H9 (cell line): ENCODE data around the gene METRNL. TPM values are rescaled to one million over a fixed set of nuclear protein-coding genes. Genes with fewer than 3 reads are reported as not detected.
A peak's percentile ranks its signal among the peaks of the same experiment; 100 is the strongest.

ENCODE experiments used
- DNase-seq: peaks from one replicate; pipeline ENCODE4 v3.0.0-alpha.2; 2017
- H2AFZ ChIP-seq: one replicate; pipeline ENCODE4 v1.6.1; 2013; ENCODE audit warnings: mild to moderate bottlenecking, low read length, control low read depth, moderate library complexity
- H2AK5ac ChIP-seq: 2 replicates; pipeline ENCODE4 v1.6.1; 2013; ENCODE audit warnings: low read length, control low read depth, mixed read lengths; ENCODE audit not compliant: insufficient read length
- H2BK120ac ChIP-seq: one replicate; pipeline ENCODE4 v1.6.1; 2013; ENCODE audit warnings: low read depth, mild to moderate bottlenecking, low read length, control low read depth, inconsistent platforms; ENCODE audit not compliant: poor library complexity, severe bottlenecking
- H2BK12ac ChIP-seq: 2 replicates; pipeline ENCODE4 v1.6.1; 2013; ENCODE audit warnings: low read length, control low read depth, mixed read lengths, low read depth; ENCODE audit not compliant: insufficient read length
- H2BK15ac ChIP-seq: 2 replicates; pipeline ENCODE4 v1.6.1; 2013; ENCODE audit warnings: low read depth, low read length, control low read depth
- H2BK20ac ChIP-seq: one replicate; pipeline ENCODE4 v1.6.1; 2013; ENCODE audit warnings: low read depth, mild to moderate bottlenecking, low read length, control low read depth, inconsistent platforms; ENCODE audit not compliant: poor library complexity, severe bottlenecking
- H2BK5ac ChIP-seq: 2 replicates; pipeline ENCODE4 v1.6.1; 2013; ENCODE audit warnings: low read length, control low read depth, mixed read lengths; ENCODE audit not compliant: insufficient read length
- H3K14ac ChIP-seq: 2 replicates; pipeline ENCODE4 v1.6.1; 2013; ENCODE audit warnings: low read length, control low read depth; ENCODE audit not compliant: insufficient read depth
- H3K18ac ChIP-seq: 2 replicates; pipeline ENCODE4 v1.6.1; 2013; ENCODE audit warnings: low read depth, mild to moderate bottlenecking, mixed read lengths, low read length, control low read depth; ENCODE audit not compliant: insufficient read length
- H3K23ac ChIP-seq: 2 replicates; pipeline ENCODE4 v1.6.1; 2013; ENCODE audit warnings: low read length, control low read depth, mixed read lengths, low read depth; ENCODE audit not compliant: insufficient read length
- H3K23me2 ChIP-seq: 2 replicates; pipeline ENCODE4 v1.6.1; 2013; ENCODE audit warnings: low read depth, mild to moderate bottlenecking, mixed read lengths, low read length, control low read depth; ENCODE audit not compliant: insufficient read length, poor library complexity, severe bottlenecking
- H3K27ac ChIP-seq: 2 replicates; pipeline ENCODE4 v1.5.1; 2013; ENCODE audit warnings: low read length, control low read depth, mixed read lengths, low read depth; ENCODE audit not compliant: insufficient read length
- H3K27me3 ChIP-seq: 2 replicates; pipeline ENCODE4 v1.6.1; 2013; ENCODE audit warnings: low read length, control low read depth, inconsistent platforms; ENCODE audit not compliant: insufficient read depth
- H3K4ac ChIP-seq: 2 replicates; pipeline ENCODE4 v1.6.1; 2013; ENCODE audit warnings: low read depth, mild to moderate bottlenecking, control low read depth, inconsistent platforms, low read length, moderate library complexity
- H3K4me1 ChIP-seq: 2 replicates; pipeline ENCODE4 v1.6.1; 2013; ENCODE audit warnings: low read length, control low read depth, inconsistent platforms; ENCODE audit not compliant: insufficient read depth
- H3K4me2 ChIP-seq: 2 replicates; pipeline ENCODE4 v1.6.1; 2013; ENCODE audit warnings: low read length, control low read depth, mixed read lengths; ENCODE audit not compliant: insufficient read length, insufficient read depth
- H3K56ac ChIP-seq: 2 replicates; pipeline ENCODE4 v1.6.1; 2013; ENCODE audit warnings: low read depth, mild to moderate bottlenecking, mixed read lengths, low read length, control low read depth; ENCODE audit not compliant: insufficient read length
- H3K79me1 ChIP-seq: 2 replicates; pipeline ENCODE4 v1.6.1; 2013; ENCODE audit warnings: low read depth, mild to moderate bottlenecking, moderate library complexity, low read length, control low read depth, inconsistent platforms; ENCODE audit not compliant: insufficient read depth, poor library complexity, severe bottlenecking
- H3K79me2 ChIP-seq: 2 replicates; pipeline ENCODE4 v1.6.1; 2013; ENCODE audit warnings: low read length, control low read depth, inconsistent platforms; ENCODE audit not compliant: insufficient read depth
- H3K9ac ChIP-seq: 2 replicates; pipeline ENCODE4 v1.6.1; 2013; ENCODE audit warnings: low read length, control low read depth, mixed read lengths; ENCODE audit not compliant: insufficient read length; ENCODE audit errors: extremely low read depth
- H3K9me3 ChIP-seq: one replicate; pipeline ENCODE4 v1.6.1; 2013; ENCODE audit warnings: low read depth, low read length, inconsistent platforms; ENCODE audit not compliant: control insufficient read depth
- H3T11ph ChIP-seq: one replicate; pipeline ENCODE4 v1.6.1; 2013; ENCODE audit warnings: mild to moderate bottlenecking, low read length, control low read depth, inconsistent platforms
- H4K20me1 ChIP-seq: one replicate; pipeline ENCODE4 v1.6.1; 2013; ENCODE audit not compliant: control insufficient read depth, insufficient read length, insufficient read depth
- H4K5ac ChIP-seq: 2 replicates; pipeline ENCODE4 v1.6.1; 2013; ENCODE audit warnings: low read depth, mild to moderate bottlenecking, mixed read lengths, low read length, control low read depth; ENCODE audit not compliant: insufficient read length
- H4K8ac ChIP-seq: replicated peaks from 2 replicates; pipeline ENCODE4 v1.6.1; 2013; ENCODE audit warnings: low read length, control low read depth, mixed read lengths, low read depth; ENCODE audit not compliant: insufficient read length
- H4K91ac ChIP-seq: 2 replicates; pipeline ENCODE4 v1.6.1; 2013; ENCODE audit warnings: low read depth, mild to moderate bottlenecking, moderate library complexity, mixed read lengths, low read length, control low read depth; ENCODE audit not compliant: insufficient read length
- H3K27ac Mint-ChIP-seq, 3 experiments: 2 replicates in 2 of 3; 3 replicates in 1 of 3; pipeline ENCODE4 v1.8.0; 2020 to 2021; ENCODE audit warnings: mixed read lengths in 3 of 3, mild to moderate bottlenecking in 1 of 3, moderate library complexity in 1 of 3
- H3K27me3 Mint-ChIP-seq: 2 replicates; pipeline ENCODE4 v1.8.0; 2021; ENCODE audit warnings: low read depth, mild to moderate bottlenecking, moderate library complexity, mixed read lengths
- H3K36me3 Mint-ChIP-seq, 3 experiments: 2 replicates in 2 of 3; 3 replicates in 1 of 3; pipeline ENCODE4 v1.8.0; 2020 to 2021; ENCODE audit warnings: low read depth in 3 of 3, mixed read lengths in 3 of 3; ENCODE audit not compliant: insufficient read depth in 1 of 3
- H3K4me1 Mint-ChIP-seq, 2 experiments: 2 replicates each; pipeline ENCODE4 v1.8.0; 2020; ENCODE audit warnings: mixed read lengths in 2 of 2
- H3K4me3 Mint-ChIP-seq, 2 experiments: 2 replicates in 1 of 2; 3 replicates in 1 of 2; pipeline ENCODE4 v1.8.0; 2020 to 2021; ENCODE audit warnings: mild to moderate bottlenecking in 2 of 2, mixed read lengths in 2 of 2, moderate library complexity in 1 of 2
- H3K9me3 Mint-ChIP-seq, 2 experiments: 2 replicates in 1 of 2; 3 replicates in 1 of 2; pipeline ENCODE4 v1.8.0; 2020; ENCODE audit warnings: mild to moderate bottlenecking in 2 of 2, mixed read lengths in 2 of 2, moderate library complexity in 1 of 2
- CTCF ChIP-seq: fragments of 200-600 bp; sonication (generic); conservative IDR thresholded peaks from 3 replicates; pipeline ENCODE4 v1.8.0; 2021; ENCODE audit warnings: antibody characterized with exemption, mild to moderate bottlenecking
- WGBS: extraction: QIAGEN DNeasy Blood & Tissue Kit; methylation state at CpG from one replicate; pipeline ENCODE4 v1.1.7; 2013; ENCODE audit warnings: missing lambda C conversion rate, low lambda C conversion rate, mixed read lengths; ENCODE audit not compliant: insufficient read length; ENCODE audit errors: extremely low coverage; 5-methylcytosine and 5-hydroxymethylcytosine counted together
- total RNA-seq: library from RNA; stranded (reverse); gene quantifications from 2 replicates; pipeline ENCODE4 v1.2.1, GENCODE V29; 2021

The METRNL gene
- total RNA-seq, 1 experiment from 2014 or later: 21.4 TPM

- H4K5ac ChIP-seq: no peak overlapping the region
- Mint-ChIP-seq H3K27ac (peak overlapping the region in 1 of 3 experiments; percentile 64; a peak in 1 of 7 replicates), H3K4me1 (peaks cover 6 to 15% of the 10 kb centered on the region in 2 experiments; a peak in 3 of 4 replicates), H3K4me3 (no peak overlapping the region), H3K36me3 (peaks cover 14 to 25% (median 23%) of the 10 kb centered on the region in 3 experiments), H3K9me3 (no peaks in the 10 kb centered on the region), H3K27me3 (no peaks in the 10 kb centered on the region)
- no peak for TF ChIP-seq CTCF
- no peak overlapping the region for H3K4me2 ChIP-seq
- no peak overlapping the region for H2BK15ac ChIP-seq
- no peak for DNase-seq
- H2BK5ac ChIP-seq: no peak overlapping the region
- H2BK20ac ChIP-seq: no peak overlapping the region
- no peaks in the 10 kb centered on the region; the same call in 1 of the 2 replicates for H3K79me2 ChIP-seq
- H3K18ac ChIP-seq: no peak overlapping the region
- H4K20me1 ChIP-seq: no peaks in the 10 kb centered on the region
- no peak overlapping the region for H4K8ac ChIP-seq
- no peaks in the 10 kb centered on the region for H3K9me3 ChIP-seq
- H3T11ph ChIP-seq: no peak overlapping the region
- no peak overlapping the region for H4K91ac ChIP-seq
- no peaks in the 10 kb centered on the region; the same call in 1 of the 2 replicates for H3K4me1 ChIP-seq
- H3K27me3 ChIP-seq: no peaks in the 10 kb centered on the region
- H2AFZ ChIP-seq: no peak overlapping the region
- no peak overlapping the region; the same call in 1 of the 2 replicates for H3K14ac ChIP-seq
- no peaks in the 10 kb centered on the region for H3K79me1 ChIP-seq
- H2BK120ac ChIP-seq: no peak overlapping the region
- WGBS: no CpG with 5 or more reads among the region's 22 CpGs
- no peak overlapping the region for H2AK5ac ChIP-seq
- no peak overlapping the region for H3K9ac ChIP-seq
- no peak overlapping the region for H3K4ac ChIP-seq
- H3K27ac ChIP-seq: no peak overlapping the region
- H3K23ac ChIP-seq: no peak overlapping the region
- no peak overlapping the region for H3K56ac ChIP-seq
- no peaks in the 10 kb centered on the region for H3K23me2 ChIP-seq
- no peak overlapping the region for H2BK12ac ChIP-seq
Observed at GRCh38 chr17:83092931-83093330, 13.5 kb downstream of the METRNL start.
